ENCODE measurements around the gene ICA1. TPM values are rescaled to one million over a fixed set of nuclear protein-coding genes. Genes with fewer than 3 reads are reported as not detected.

ICA1 gene
- total RNA-seq, 1 experiment from 2014 or later = not detected

- no peak for TF ChIP-seq EZH2 (IDR thresholded peaks at IDR 0.05; ENCODE audit: borderline replicate concordance, low read depth, low read length, poor library complexity, severe bottlenecking)
- no peak for TF ChIP-seq CTCF (conservative IDR thresholded peaks at IDR 0.05; ENCODE audit: low read depth, low read length)
- H3K27me3 ChIP-seq (replicated peaks; ENCODE audit: insufficient read depth, low read depth, low read length, poor library complexity) = no peaks in the 10 kb centered on the region
- DNase-seq (ENCODE audit: low spot score) = no peak
- BruUV-seq (replicated peaks) = no TSS peak
- H3K27ac ChIP-seq (ENCODE audit: low read depth, low read length, poor library complexity, severe bottlenecking) = no peak overlapping the region
- H3K9me3 ChIP-seq (ENCODE audit: low read depth, low read length, poor library complexity, severe bottlenecking) = no peaks in the 10 kb centered on the region
- H3K36me3 ChIP-seq (ENCODE audit: insufficient read depth, low read length, poor library complexity, severe bottlenecking) = no peaks in the 10 kb centered on the region
- ChIA-PET CTCF (no interaction called here), POLR2A (ENCODE audit: low non-redundant PET) (interaction anchor here (0.6 kb wide), 1 partner anchor 12 kb away, joined by 3 read pairs; no protein-coding TSS in a partner anchor)
- intact Hi-C loops (cut with micrococcal nuclease; ENCODE audit: unreplicated experiment) = no loop called here
- H3K4me1 ChIP-seq (ENCODE audit: insufficient read depth, low read length, poor library complexity, severe bottlenecking) = peaks cover 17% of the 10 kb centered on the region
- H3K4me3 ChIP-seq (ENCODE audit: low read depth, low read length, poor library complexity, severe bottlenecking) = no peak overlapping the region
Observed at GRCh38 chr7:8068892-8069686, 192.9 kb downstream of the ICA1 start.

GRCh38 chr7:8065356-8065813, 196.6 kb downstream of the ICA1 start:
- Histone ChIP-seq H3K4me1 (ENCODE audit: insufficient read depth, low read length, poor library complexity, severe bottlenecking) (peaks cover 17% of the 10 kb centered on the region), H3K4me3 (ENCODE audit: low read depth, low read length, poor library complexity, severe bottlenecking) (no peak overlapping the region), H3K36me3 (ENCODE audit: insufficient read depth, low read length, poor library complexity, severe bottlenecking) (no peaks in the 10 kb centered on the region), H3K27me3 (replicated peaks; ENCODE audit: insufficient read depth, low read depth, low read length, poor library complexity) (no peaks in the 10 kb centered on the region), H3K9me3 (ENCODE audit: low read depth, low read length, poor library complexity, severe bottlenecking) (no peaks in the 10 kb centered on the region), H3K27ac (ENCODE audit: low read depth, low read length, poor library complexity, severe bottlenecking) (peak overlapping the region; percentile 64)
- DNase-seq (ENCODE audit: low spot score) = peak; percentile 77
- no TSS peak for BruUV-seq (replicated peaks)
- intact Hi-C loops (cut with micrococcal nuclease; ENCODE audit: unreplicated experiment) = no loop called here
- POLR2A ChIA-PET (ENCODE audit: low non-redundant PET) = no interaction called here
- CTCF ChIA-PET = no interaction called here
- TF ChIP-seq EZH2 (IDR thresholded peaks at IDR 0.05; ENCODE audit: borderline replicate concordance, low read depth, low read length, poor library complexity, severe bottlenecking) = no peak
- no peak for TF ChIP-seq CTCF (conservative IDR thresholded peaks at IDR 0.05; ENCODE audit: low read depth, low read length)

GRCh38 chr7:8064828-8065227, 197.1 kb downstream of the ICA1 start:
- H3K27me3 ChIP-seq (replicated peaks; ENCODE audit: insufficient read depth, low read depth, low read length, poor library complexity) = no peaks in the 10 kb centered on the region
- POLR2A ChIA-PET (ENCODE audit: low non-redundant PET) = no interaction called here
- DNase-seq (ENCODE audit: low spot score) = no peak
- TF ChIP-seq CTCF (conservative IDR thresholded peaks at IDR 0.05; ENCODE audit: low read depth, low read length) (no peak), EZH2 (IDR thresholded peaks at IDR 0.05; ENCODE audit: borderline replicate concordance, low read depth, low read length, poor library complexity, severe bottlenecking) (no peak)
- CTCF ChIA-PET = no interaction called here
- H3K4me1 ChIP-seq (ENCODE audit: insufficient read depth, low read length, poor library complexity, severe bottlenecking) = peaks cover 17% of the 10 kb centered on the region
- no TSS peak for BruUV-seq (replicated peaks)
- no peaks in the 10 kb centered on the region for H3K36me3 ChIP-seq (ENCODE audit: insufficient read depth, low read length, poor library complexity, severe bottlenecking)
- intact Hi-C loops (cut with micrococcal nuclease; ENCODE audit: unreplicated experiment) = no loop called here
- no peaks in the 10 kb centered on the region for H3K9me3 ChIP-seq (ENCODE audit: low read depth, low read length, poor library complexity, severe bottlenecking)
- H3K27ac ChIP-seq (ENCODE audit: low read depth, low read length, poor library complexity, severe bottlenecking) = peak overlapping the region; percentile 64
- H3K4me3 ChIP-seq (ENCODE audit: low read depth, low read length, poor library complexity, severe bottlenecking) = no peak overlapping the region

Data from A673 (cell line).